IMR-90 (cell line): ENCODE measurements around the gene TRIM37. TPM values are rescaled to one million over a fixed set of nuclear protein-coding genes. Genes with fewer than 3 reads are reported as not detected.

Experiments
- ATAC-seq: fragments of 200-7000 bp; cut with Tn5 transposase; 2 replicates; pipeline ENCODE4 v1.9.1; 2020; ENCODE audit warnings: low read depth, mild to moderate bottlenecking, moderate library complexity
- BruUV-seq: library from RNA; stranded (reverse); fragments of 400-500 nt; replicated peaks from 2 replicates; lab custom pipeline; 2021; lab: Mats Ljungman, UMichigan
- CTCF ChIA-PET: fragments of 300-600 bp; formaldehyde crosslinking; extraction: SDS; loops from one replicate; lab custom pipeline; 2021; ENCODE audit warnings: antibody characterized with exemption; lab: Yijun Ruan, JAX
- POLR2A ChIA-PET: fragments of 300-600 bp; sonication (Branson Sonifier 250); formaldehyde crosslinking; loops from one replicate; lab custom pipeline; 2022; ENCODE audit warnings: antibody characterized with exemption; ENCODE audit not compliant: unreplicated experiment; lab: Charles Lee
- DNase-seq: peaks from one replicate; pipeline ENCODE4 v3.0.0; 2013
- H2AFZ ChIP-seq: replicated peaks from 2 replicates; pipeline ENCODE3; 2013; ENCODE audit warnings: low read length, mild to moderate bottlenecking; ENCODE audit not compliant: poor library complexity
- H2AK5ac ChIP-seq: 2 replicates; pipeline ENCODE4 v1.6.1; 2013; ENCODE audit warnings: low read depth, low read length, inconsistent platforms
- H2AK9ac ChIP-seq: replicated peaks from 2 replicates; pipeline ENCODE3; 2013; ENCODE audit warnings: mild to moderate bottlenecking, low read depth, low read length, moderate library complexity; ENCODE audit not compliant: poor library complexity
- H2BK120ac ChIP-seq: 2 replicates; pipeline ENCODE4 v1.6.1; 2013; ENCODE audit warnings: low read depth, low read length, inconsistent platforms
- H2BK15ac ChIP-seq: 3 replicates; pipeline ENCODE4 v1.6.1; 2013; ENCODE audit warnings: low read depth, low read length, inconsistent platforms
- H2BK20ac ChIP-seq: 2 replicates; pipeline ENCODE4 v1.6.1; 2013; ENCODE audit warnings: low read depth, mild to moderate bottlenecking, inconsistent platforms, low read length, moderate library complexity
- H2BK5ac ChIP-seq: 2 replicates; pipeline ENCODE4 v1.6.1; 2013; ENCODE audit warnings: mild to moderate bottlenecking, low read depth, low read length, inconsistent platforms; ENCODE audit not compliant: poor library complexity, severe bottlenecking
- H3K14ac ChIP-seq: replicated peaks from 2 replicates; pipeline ENCODE4 v1.6.1; 2013; ENCODE audit warnings: low read depth, low read length, inconsistent platforms
- H3K18ac ChIP-seq: 2 replicates; pipeline ENCODE4 v1.6.1; 2013; ENCODE audit warnings: low read depth, low read length, control low read depth
- H3K23ac ChIP-seq: 2 replicates; pipeline ENCODE4 v1.6.1; 2013; ENCODE audit warnings: low read depth, low read length, inconsistent platforms
- H3K27ac ChIP-seq: 2 replicates; pipeline ENCODE4 v1.5.1; 2013; ENCODE audit warnings: mild to moderate bottlenecking, control low read depth, low read length; ENCODE audit not compliant: insufficient read depth
- H3K27me3 ChIP-seq: 2 replicates; pipeline ENCODE4 v1.6.1; 2013; ENCODE audit warnings: low read length; ENCODE audit not compliant: control insufficient read depth, insufficient read depth
- H3K36me3 ChIP-seq: 2 replicates; pipeline ENCODE4 v1.6.1; 2013; ENCODE audit warnings: low read length, mixed read lengths; ENCODE audit not compliant: control insufficient read depth, insufficient read depth
- H3K4ac ChIP-seq: 2 replicates; pipeline ENCODE4 v1.6.1; 2013; ENCODE audit warnings: low read depth, low read length, inconsistent platforms
- H3K4me1 ChIP-seq: 2 replicates; pipeline ENCODE4 v1.6.1; 2013; ENCODE audit warnings: low read length, mixed read lengths; ENCODE audit not compliant: control insufficient read depth, insufficient read depth
- H3K4me2 ChIP-seq: 2 replicates; pipeline ENCODE4 v1.6.1; 2013; ENCODE audit warnings: low read depth, mild to moderate bottlenecking, control low read depth, low read length, moderate library complexity
- H3K4me3 ChIP-seq: 2 replicates; pipeline ENCODE4 v1.5.1; 2013; ENCODE audit warnings: low read depth, mild to moderate bottlenecking, control low read depth, low read length, moderate library complexity; ENCODE audit not compliant: insufficient read depth
- H3K56ac ChIP-seq: 2 replicates; pipeline ENCODE4 v1.6.1; 2013; ENCODE audit warnings: low read length, inconsistent platforms; ENCODE audit not compliant: insufficient read depth; ENCODE audit errors: extremely low read depth
- H3K79me1 ChIP-seq, 2 experiments: 2 replicates each; pipeline ENCODE4 v1.6.1; 2013; ENCODE audit warnings: low read length in 2 of 2, inconsistent platforms in 1 of 2, low read depth in 1 of 2
- H3K9ac ChIP-seq: 2 replicates; pipeline ENCODE4 v1.6.1; 2013; ENCODE audit warnings: low read depth, low read length, control low read depth
- H3K9me1 ChIP-seq: 2 replicates; pipeline ENCODE4 v1.6.1; 2013; ENCODE audit warnings: low read length, inconsistent platforms; ENCODE audit not compliant: insufficient read depth
- H3K9me3 ChIP-seq: 2 replicates; pipeline ENCODE4 v1.6.1; 2013; ENCODE audit warnings: low read length; ENCODE audit not compliant: control insufficient read depth, insufficient read depth
- H4K20me1 ChIP-seq: 2 replicates; pipeline ENCODE4 v1.6.1; 2013; ENCODE audit warnings: low read length, inconsistent platforms; ENCODE audit not compliant: insufficient read depth
- H4K5ac ChIP-seq: 2 replicates; pipeline ENCODE4 v1.6.1; 2013; ENCODE audit warnings: mild to moderate bottlenecking, low read depth, low read length, control low read depth
- H4K8ac ChIP-seq, 2 experiments: 2 replicates each; pipeline ENCODE4 v1.6.1; 2013; ENCODE audit warnings: low read depth in 2 of 2, low read length in 2 of 2, control low read depth in 1 of 2, inconsistent platforms in 1 of 2
- H4K91ac ChIP-seq: 2 replicates; pipeline ENCODE4 v1.6.1; 2013; ENCODE audit warnings: low read depth, low read length, inconsistent platforms; ENCODE audit not compliant: insufficient read depth
- FOS ChIP-seq: fragments of 150-350 bp; IDR thresholded peaks from 2 replicates; pipeline ENCODE4 v1.6.1; 2016; ENCODE audit warnings: low read depth, low read length
- USF2 ChIP-seq: fragments of 150-350 bp; IDR thresholded peaks from 2 replicates; pipeline ENCODE4 v1.6.1; 2017; ENCODE audit warnings: mild to moderate bottlenecking, antibody characterized with exemption, low read length, low read depth
- WGBS, 2 experiments: methylation state at CpG; one replicate each; pipeline versions ENCODE4 v1.1.5 to v1.1.7; 2013; ENCODE audit warnings: missing lambda C conversion rate in 2 of 2; ENCODE audit not compliant: insufficient read length in 1 of 2; ENCODE audit errors: extremely low coverage in 2 of 2; 5-methylcytosine and 5-hydroxymethylcytosine counted together
- dilution Hi-C: fragments of 300-500 bp; cut with HindIII; formaldehyde crosslinking; loops from one replicate; pipeline ENCODE4 v1.14.3; 2018; ENCODE audit warnings: low sequenced_read_pairs; ENCODE audit not compliant: unreplicated experiment
- in situ Hi-C: fragments of 300-500 bp; cut with MboI; formaldehyde crosslinking; loops from 3 replicates; pipeline ENCODE4 v1.14.3; 2019; ENCODE audit warnings: low sequenced_read_pairs, inconsistent platforms, mixed read lengths
- intact Hi-C: fragments of 100-400 bp; cut with micrococcal nuclease; formaldehyde crosslinking; loops from 2 replicates; pipeline ENCODE4 v1.10.0; 2022
- polyA plus RNA-seq, 3 experiments: library from polyadenylated mRNA; depleted of rRNA; stranded (reverse); fragments of >200 nt; gene quantifications; 2 replicates each; pipeline ENCODE4 v1.2.3, GENCODE V29; 2012; ENCODE audit warnings: low replicate concordance in 1 of 3
- total RNA-seq: library from RNA; depleted of rRNA; stranded (reverse); fragments of >200 nt; gene quantifications from 2 replicates; pipeline ENCODE4 v1.2.3, GENCODE V29; 2012

TRIM37 gene
- total and polyA plus RNA-seq, 2 of the 4 experiments (the other 2 are of a cell fraction) = 12.1 to 24.9 TPM

GRCh38 chr17:59001158-59001814, 105.4 kb downstream of the TRIM37 start:
- peak overlapping the region; percentile 99 for H3K4me2 ChIP-seq
- DNase-seq (peak; percentile 67), ATAC-seq (peak; percentile 46)
- peak overlapping the region in 1 of 2 experiments; percentile 55; a peak in 2 of 4 replicates for H4K8ac ChIP-seq
- H4K91ac ChIP-seq = peak overlapping the region; percentile 37; the same call in 1 of the 2 replicates
- peak overlapping the region; percentile 93 for H4K5ac ChIP-seq
- H3K79me1 ChIP-seq = peaks cover 0 to 4% of the 10 kb centered on the region in 2 experiments; a peak in 1 of 4 replicates
- peak overlapping the region; percentile 21; the same call in 1 of the 2 replicates for H2AK5ac ChIP-seq
- no CpG with 5 or more reads among the region's 10 CpGs for WGBS, 2 experiments
- no peak overlapping the region for H2AK9ac ChIP-seq
- in situ Hi-C loops = loop anchor here (10.0 kb wide), 1 partner anchor 416 kb away; no protein-coding TSS in a partner anchor
- intact Hi-C loops = loop anchor here (2.0 to 5.0 kb wide), 2 partner anchors 214 to 344 kb away; no protein-coding TSS in a partner anchor
- peak overlapping the region; percentile 71 for H2AFZ ChIP-seq
- peaks cover 3% of the 10 kb centered on the region; the same call in 1 of the 2 replicates for H3K36me3 ChIP-seq
- ChIA-PET CTCF (interaction anchor here (0.7 kb wide), 1 partner anchor 290 kb away, joined by 3 read pairs; no protein-coding TSS in a partner anchor), POLR2A (no interaction called here)
- peak overlapping the region; percentile 96 for H3K18ac ChIP-seq
- H3K9me3 ChIP-seq = no peaks in the 10 kb centered on the region
- H2BK15ac ChIP-seq = peak overlapping the region; percentile 16; the same call in 2 of the 3 replicates
- no TSS peak for BruUV-seq
- H3K56ac ChIP-seq = peak overlapping the region; percentile 63; the same call in 1 of the 2 replicates
- no peaks in the 10 kb centered on the region; the same call in 1 of the 2 replicates for H3K9me1 ChIP-seq
- peak overlapping the region; percentile 77 for H3K23ac ChIP-seq
- H3K4ac ChIP-seq = peak overlapping the region; percentile 55
- peak overlapping the region; percentile 28 for H3K14ac ChIP-seq
- dilution Hi-C loops = no loop called here
- peak overlapping the region; percentile 44; the same call in 1 of the 2 replicates for H3K4me3 ChIP-seq
- H2BK5ac ChIP-seq = peak overlapping the region; percentile 79
- peak overlapping the region; percentile 88 for H2BK20ac ChIP-seq
- no peak for TF ChIP-seq FOS
- 0 out of 2 replicates have a peak, but pooled peaks have one; percentile 17 for TF ChIP-seq USF2
- peaks cover 9% of the 10 kb centered on the region for H3K4me1 ChIP-seq
- H3K9ac ChIP-seq = peak overlapping the region; percentile 55; the same call in 1 of the 2 replicates
- no peaks in the 10 kb centered on the region for H3K27me3 ChIP-seq
- no peaks in the 10 kb centered on the region for H4K20me1 ChIP-seq
- H2BK120ac ChIP-seq = peak overlapping the region; percentile 75
- H3K27ac ChIP-seq = peak overlapping the region; percentile 88
